Epithelial cell of prostate (primary cell): ENCODE data around the gene ERICH2.
"Not testable (repeated sequence)": the region's sequence is repeated elsewhere in the genome, so short reads cannot be mapped to it uniquely, and the experiment has no call there.

Experiments
- DNase-seq: peaks from one replicate; pipeline ENCODE4 v3.0.0-alpha.2; 2011; ENCODE audit warnings: low read depth, low spot score
- H3K27ac ChIP-seq: fragments of 450-650 bp; 2 replicates; pipeline ENCODE4 v1.5.1; 2017; ENCODE audit warnings: mild to moderate bottlenecking

The ERICH2 gene, protein sequence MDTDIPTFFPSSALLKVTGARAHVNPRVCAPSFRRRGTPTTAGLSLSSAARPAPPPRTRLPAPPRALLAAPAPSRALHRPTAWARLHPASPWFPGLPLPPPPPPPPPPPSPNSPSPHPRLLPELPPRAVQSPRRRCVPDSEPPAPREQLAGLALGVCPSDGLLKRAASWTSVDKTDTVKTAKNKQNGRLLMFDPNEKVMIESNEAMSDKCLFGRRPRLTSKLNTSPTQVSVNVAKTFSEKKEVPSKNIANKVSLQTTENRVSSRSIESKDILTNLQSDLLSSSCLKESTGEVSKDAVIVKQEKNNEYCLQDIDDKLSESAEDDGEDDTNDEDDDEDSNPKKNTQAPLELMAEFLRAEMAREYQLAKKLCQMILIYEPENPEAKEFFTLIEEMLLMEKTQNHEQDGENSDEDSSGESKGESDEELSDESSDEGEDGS

DNA sequence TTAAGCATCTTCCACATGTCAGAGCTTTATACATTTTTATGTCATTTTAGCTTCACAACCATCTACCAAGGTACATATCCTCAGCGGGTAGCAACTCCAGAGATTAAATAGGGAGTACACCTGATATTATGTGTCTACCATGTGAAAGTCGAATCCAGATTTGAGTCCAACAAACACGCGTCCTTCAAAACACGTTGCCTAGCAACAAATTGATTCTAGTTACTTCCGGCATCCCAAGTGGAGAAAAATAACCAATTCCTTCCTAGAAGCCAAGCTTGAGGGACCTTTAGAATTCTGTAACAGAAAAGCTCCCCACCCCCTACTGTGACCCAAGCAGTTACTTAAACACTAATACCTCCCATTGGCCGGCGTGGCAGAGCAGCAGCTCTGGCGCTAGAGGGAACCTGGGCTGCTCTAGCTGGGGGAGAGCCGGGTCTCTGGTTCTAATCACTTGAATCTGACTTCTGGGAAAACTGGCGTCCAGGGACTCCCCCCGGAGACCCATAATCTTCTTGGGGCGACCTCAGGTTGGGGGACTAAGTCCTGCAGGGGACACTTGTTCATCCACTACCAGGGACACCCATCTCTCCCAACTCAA lies at the start of gene ERICH2:
Gene ERICH2, plus strand, starts transcription at position 371 of the 598 bp plus-strand sequence. CDS start 304 bp downstream, outside the sequence.
- peak within 1 kb of the TSS; percentile 56 for H3K27ac ChIP-seq
- DNase-seq, result no peak

DNA sequence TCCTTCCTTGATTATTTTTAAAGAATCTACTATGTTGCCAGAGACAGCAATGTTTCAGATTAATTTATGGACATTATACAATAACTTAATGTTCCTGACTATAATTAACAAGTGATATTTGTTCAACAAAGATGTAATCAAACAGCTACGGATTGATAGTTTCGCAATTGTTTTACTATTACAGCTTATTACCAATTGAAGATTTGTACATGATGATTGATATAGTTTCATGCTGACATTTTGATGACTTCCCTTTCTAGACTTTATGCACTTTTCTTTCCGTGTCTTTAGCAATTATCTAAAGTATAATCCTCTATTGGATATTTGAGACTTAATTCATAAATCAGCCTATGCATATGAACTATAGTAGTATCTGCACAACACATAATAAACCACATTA lies 48.5 kb upstream of the ERICH2 start:
- H3K27ac ChIP-seq, result no peak overlapping the region
- no peak for DNase-seq

DNA sequence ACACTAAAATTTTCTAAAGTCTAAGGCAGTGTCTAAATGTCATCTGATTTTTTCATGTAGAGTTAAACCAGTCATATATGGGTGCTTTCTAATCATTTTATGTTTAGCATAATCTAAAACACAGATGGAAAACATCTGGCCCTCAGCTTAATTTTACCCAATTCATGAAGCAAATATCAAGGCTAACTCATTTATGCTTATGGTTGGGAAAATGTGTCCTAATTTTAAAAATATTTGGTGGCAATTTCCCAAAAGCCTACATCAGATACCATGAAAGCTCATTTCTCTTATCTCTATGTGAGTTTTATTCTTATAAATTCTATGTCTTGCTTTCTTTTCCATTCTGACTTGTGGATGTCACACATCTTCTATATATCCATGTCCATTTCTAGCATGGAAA lies 47.9 kb upstream of the ERICH2 start:
- H3K27ac ChIP-seq, result no peak overlapping the region
- DNase-seq, result no peak

DNA sequence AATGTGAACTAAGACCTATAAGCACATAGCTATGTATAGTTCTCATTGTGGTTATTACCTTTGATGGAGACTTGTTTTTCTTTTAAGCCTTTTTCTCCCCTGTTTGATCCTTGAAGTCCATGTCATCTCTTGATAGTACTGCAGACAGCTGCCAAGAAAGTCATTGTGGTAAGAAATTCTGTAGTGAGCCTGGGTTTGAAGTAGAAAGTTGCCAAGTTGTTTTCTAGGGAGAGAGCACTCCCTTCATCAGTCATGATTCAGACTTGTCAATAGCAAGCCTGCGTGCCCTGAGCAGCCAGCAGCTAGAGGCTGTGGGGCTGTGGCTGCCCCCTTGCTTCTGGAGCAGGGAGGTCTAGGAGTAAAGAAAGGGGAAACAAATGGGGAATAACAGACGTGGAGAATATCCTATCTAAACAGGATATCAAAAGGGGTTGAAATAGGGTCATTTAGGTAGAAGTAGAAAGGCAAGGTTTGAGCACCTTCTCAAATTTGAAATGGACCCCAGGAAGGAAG lies 46.7 kb upstream of the ERICH2 start:
- DNase-seq, result no peak

DNA sequence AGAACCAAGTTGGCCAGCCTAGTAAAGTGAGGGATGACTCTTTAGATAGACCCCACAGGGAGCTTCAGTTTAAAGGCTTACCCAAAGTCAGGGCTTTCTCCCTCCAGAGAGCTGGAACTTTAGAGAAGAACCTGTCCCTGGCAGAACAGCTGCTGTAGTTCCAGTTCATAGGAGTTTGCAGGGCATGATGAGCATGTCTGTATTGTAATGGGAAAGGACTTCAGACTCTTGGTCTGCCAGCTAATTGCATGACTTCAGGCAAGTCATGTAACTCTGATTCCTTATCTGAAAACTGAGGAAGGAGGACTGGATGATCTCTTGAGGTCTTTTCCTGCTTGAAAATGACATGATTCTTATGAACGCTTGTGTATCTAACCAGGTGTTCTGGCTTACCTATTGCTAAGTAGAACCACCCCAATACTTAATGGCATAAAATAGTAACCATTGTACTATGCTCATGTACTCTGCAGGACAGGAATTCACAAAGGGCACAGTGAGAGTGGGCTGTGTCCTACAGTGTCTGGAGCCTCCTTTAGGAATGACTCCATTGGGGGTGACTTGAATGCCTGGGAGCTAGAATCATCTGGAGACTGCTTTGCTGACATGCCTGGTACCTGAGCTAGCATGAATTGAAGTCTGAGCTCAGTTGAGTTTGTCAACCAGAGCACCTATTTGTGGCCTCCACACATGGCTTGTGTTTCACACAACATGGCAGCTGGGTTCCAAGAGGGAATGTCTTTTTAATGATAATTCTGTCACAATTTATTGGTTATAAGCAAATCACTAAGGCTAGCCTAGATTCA lies 36.2 kb upstream of the ERICH2 start:
- H3K27ac ChIP-seq, result no peak overlapping the region
- no peak for DNase-seq

More for the DNA sequence above, 46.7 kb upstream of the ERICH2 start:
- no peak overlapping the region for H3K27ac ChIP-seq

GRCh38 chr2:170734601-170735000 lies 35.6 kb upstream of the ERICH2 start:
- DNase-seq, H3K27ac ChIP-seq: not testable (repeated sequence)

DNA sequence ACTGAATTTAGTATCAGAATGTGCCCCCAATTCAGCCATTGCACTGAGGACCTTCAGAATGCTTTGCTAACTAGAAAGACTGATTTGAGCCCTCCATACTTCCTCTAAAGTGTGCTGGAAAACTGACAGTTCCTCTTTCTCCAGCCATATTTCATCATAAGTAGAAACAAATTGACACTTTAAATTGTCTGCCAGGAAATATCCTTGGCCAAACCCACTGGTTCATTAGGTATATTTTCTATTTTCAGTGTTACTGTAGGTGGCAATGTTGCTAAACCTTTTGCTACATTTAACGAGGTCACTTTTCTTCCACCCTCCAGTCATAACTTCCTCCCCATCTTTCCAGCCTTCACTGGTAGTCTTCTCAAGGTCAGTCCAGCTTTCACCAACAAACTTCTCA lies 33.5 kb upstream of the ERICH2 start:
- no peak for DNase-seq
- no peak overlapping the region for H3K27ac ChIP-seq

DNA sequence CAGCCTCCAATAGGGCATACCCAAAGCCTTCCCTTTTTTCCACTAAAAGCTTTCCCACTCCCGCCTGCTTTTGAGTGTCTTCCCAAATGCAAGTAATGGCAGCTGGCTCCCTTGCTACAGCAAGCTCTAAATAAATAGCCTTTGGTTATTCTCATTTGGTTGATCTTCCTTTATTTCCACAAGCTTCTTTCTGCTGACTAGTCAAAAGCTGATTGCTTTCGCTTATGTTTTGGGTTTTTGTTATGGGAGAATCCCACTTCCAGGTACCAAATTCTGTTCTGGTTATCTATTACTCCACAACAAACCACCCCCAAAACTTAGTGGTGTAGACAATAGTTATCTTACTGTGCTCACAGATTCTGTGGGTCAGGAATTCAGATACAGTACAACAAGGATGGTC lies 32.8 kb upstream of the ERICH2 start:
- no peak for DNase-seq
- no peak overlapping the region for H3K27ac ChIP-seq

- peak overlapping the region; percentile 81 for H3K27ac ChIP-seq
- DNase-seq, result no peak
Measured at GRCh38 chr2:170737821-170738220, 32.4 kb upstream of the ERICH2 start.

GRCh38 chr2:170739048-170739447 lies 31.1 kb upstream of the ERICH2 start:
- peak; percentile 91 for DNase-seq
- peak overlapping the region; percentile 81 for H3K27ac ChIP-seq

DNA sequence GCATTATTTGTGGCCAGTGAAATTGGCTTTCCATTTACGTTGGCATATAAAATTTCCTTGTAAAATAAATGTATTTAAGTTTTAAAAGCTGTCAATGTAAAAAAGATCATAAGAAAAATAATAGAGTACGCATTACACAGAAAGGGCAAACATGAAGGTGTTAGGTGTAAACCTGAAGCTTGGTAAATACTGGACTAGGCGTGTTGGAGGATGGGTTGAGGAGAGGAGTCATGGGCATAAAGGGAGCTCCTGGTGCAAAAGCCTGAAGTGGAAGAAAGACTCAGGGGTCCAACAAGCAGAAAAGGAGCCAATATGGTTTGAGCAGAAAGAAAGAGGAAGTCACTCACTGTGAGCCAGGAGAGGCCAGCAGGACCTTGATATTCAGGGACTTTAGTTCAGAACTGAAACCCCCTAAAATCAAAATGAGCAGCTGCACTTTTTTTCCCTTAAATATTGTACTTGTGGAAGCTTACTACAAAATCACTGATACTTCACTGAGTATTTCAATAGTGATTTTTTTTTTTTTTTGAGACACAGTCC lies 30.6 kb upstream of the ERICH2 start:
- DNase-seq, result no peak
- H3K27ac ChIP-seq, result peak overlapping the region; percentile 81

DNA sequence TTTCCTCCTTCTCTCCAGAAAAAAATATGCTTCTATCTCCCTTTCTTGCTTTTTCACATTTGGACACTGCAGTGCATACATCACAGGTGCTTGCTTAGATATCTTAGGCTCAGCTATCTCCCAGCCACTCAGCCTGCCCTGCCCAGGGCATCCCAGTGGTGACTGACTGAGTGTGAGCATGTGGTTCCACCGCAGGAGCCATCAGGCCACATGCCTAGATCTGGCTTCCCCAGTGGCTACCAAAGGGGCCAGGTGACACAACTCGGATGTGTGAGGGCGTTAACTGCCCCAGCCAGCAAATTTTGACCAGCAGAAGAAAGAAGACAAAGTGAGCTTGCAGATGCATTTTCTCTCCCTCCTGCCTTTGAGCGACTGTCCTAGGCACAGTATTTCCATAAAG lies 29.5 kb upstream of the ERICH2 start:
- no peak overlapping the region for H3K27ac ChIP-seq
- no peak for DNase-seq

DNA sequence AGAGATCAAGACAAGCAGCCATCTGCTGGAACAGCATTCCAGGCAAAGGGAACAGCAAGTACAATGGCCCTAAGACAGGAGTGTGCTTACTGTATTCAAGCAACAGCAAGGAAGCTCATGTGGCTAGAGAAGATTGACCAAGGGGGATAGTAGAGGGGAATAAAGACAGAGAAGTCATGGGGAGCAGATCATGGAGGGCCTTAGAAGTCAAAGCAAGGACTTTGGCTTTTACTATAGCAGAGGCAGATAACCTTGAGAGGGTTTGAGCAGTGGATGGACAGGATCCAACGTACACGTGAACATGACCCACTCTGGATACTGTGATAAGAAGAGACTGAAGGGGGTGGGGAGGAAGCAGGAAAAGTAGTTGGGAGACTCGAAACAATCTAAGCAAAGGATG lies 28.2 kb upstream of the ERICH2 start:
- no peak overlapping the region for H3K27ac ChIP-seq
- DNase-seq, result no peak

DNA sequence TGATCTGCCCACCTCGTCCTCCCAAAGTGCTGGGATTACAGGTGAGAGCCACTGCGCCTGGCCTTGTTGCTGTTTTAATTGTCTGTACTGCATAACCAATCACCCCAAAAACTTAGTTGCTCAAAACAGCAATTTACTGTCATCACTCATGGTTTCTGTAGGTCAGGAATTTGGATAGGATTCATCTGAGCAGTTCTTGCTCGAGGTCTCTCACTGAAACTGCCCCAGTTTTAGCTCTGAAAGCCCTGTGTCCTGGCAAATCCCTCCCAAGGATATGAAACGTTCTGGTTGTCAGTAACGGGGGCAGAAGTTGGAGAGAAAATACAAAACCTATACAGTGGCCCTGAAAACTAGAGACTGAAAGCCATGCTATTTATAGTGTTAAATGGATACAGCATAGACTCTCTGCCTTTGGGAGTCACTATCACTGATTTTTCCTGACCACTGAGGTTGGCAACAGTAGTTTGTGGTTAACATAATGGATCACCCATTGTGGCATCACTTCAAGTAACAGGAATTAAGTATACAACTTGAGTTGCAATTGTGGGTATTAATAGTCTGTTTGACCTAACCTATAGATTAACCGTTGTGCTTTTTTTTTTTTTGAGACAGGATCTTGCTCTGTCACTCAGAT lies 27.2 kb upstream of the ERICH2 start:
- H3K27ac ChIP-seq, result no peak overlapping the region
- DNase-seq, result no peak

GRCh38 chr2:170743530-170744239 lies 26.5 kb upstream of the ERICH2 start:
- no peak for DNase-seq
- no peak overlapping the region for H3K27ac ChIP-seq

GRCh38 chr2:170744248-170745002 lies 25.8 kb upstream of the ERICH2 start:
- DNase-seq, result no peak
- no peak overlapping the region for H3K27ac ChIP-seq

DNA sequence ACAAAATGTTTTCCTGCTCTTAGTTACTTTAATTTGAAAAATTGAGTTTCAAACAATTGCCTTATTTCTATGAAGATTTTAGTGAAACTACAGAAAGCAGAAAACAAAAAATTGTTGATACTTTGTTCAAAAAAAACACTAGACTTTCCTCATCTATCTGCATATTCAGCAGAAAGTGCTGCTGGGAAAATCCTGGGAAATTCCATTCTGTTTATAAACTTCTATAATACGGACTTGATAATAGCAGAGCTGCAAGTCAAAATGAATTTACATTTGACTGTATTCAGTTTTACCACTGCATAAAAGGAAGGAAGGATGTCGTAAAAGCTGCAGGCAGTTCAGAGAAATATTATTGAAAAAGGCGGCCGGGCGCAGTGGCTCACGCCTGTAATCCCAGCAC lies 24.9 kb upstream of the ERICH2 start:
- no peak overlapping the region for H3K27ac ChIP-seq
- no peak for DNase-seq

DNA sequence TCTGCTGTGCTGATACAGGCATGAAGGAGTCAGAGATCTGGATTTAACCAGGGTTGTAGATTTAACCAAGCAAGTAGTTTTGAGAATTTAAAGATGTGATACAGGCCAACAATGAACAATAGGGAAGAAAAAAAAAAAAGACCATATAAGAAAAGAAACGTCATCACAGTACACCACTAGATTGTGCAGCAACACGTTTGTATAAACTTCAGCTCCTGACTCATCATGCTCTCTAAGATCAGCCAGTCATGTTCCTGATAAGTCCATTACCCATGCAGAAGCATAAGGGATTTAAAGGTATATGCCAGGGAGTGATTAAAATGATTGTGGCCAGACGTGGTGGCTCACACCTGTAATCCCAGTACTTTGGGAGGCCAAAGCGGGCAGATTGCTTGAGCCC lies 22.3 kb upstream of the ERICH2 start:
- DNase-seq, result peak; percentile 93
- H3K27ac ChIP-seq, result peak overlapping the region; percentile 32

GRCh38 chr2:170751555-170751954 lies 18.6 kb upstream of the ERICH2 start:
- H3K27ac ChIP-seq, DNase-seq: not testable (repeated sequence)
